ENCODE results near the gene PROSER2. TPM values are rescaled to one million over a fixed set of nuclear protein-coding genes. Genes with fewer than 3 reads are reported as not detected.

The PROSER2 gene
- total and polyA plus RNA-seq, 3 experiments from 2014 or later, result 1.5 to 2.4 (median 1.7) TPM

- Histone ChIP-seq H3K27me3 (ENCODE audit: insufficient read depth, low read length, poor library complexity, severe bottlenecking) (no peaks in the 10 kb centered on the region), H3K4me1 (ENCODE audit: insufficient read depth, low read length) (no peaks in the 10 kb centered on the region), H3K36me3 (ENCODE audit: insufficient read depth, low read length) (no peaks in the 10 kb centered on the region), H3K4me3 (ENCODE audit: low read length) (no peak overlapping the region), H3K27ac (ENCODE audit: low read depth, low read length) (no peak overlapping the region), H3K9me3 (ENCODE audit: low read length) (no peaks in the 10 kb centered on the region)
- Mint-ChIP-seq H3K27ac (no peak overlapping the region), H3K36me3 (no peaks in the 10 kb centered on the region), H3K27me3 (peaks cover 13 to 30% of the 10 kb centered on the region in 2 donors), H3K4me1 (no peaks in the 10 kb centered on the region), H3K4me3 (no peak overlapping the region), H3K9me3 (no peaks in the 10 kb centered on the region)
- ChIA-PET POLR2A (no interaction called here), CTCF (interaction anchor here (1.7 to 2.3 kb wide), 2 partner anchors 199 to 200 kb away, joined by 4 to 6 read pairs; no protein-coding TSS in a partner anchor)
- DNase-seq, result no peak
These were observed 35.8 kb upstream of the PROSER2 start for GRCh38 chr10:11787374-11787773.

DNA sequence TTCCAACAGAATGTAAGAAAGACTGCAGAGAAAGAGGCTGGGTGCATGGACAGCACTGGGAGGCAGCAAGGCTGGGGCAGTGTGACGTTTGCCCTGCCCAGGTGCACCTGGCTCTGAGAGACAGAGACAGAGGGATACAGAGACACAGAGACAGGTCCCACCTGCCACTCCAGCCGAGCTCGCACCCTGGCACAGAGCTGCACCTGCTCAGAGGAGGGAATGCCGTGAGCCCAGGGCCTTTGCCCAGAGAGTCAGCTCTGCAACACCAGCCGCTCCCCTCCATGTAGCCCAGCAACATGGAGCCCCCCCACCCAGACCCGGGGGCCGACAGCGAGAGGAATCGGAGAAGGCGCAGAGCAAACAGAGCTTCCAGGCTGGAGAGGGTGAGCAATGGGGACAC lies 35.3 kb upstream of the PROSER2 start:
- CTCF ChIA-PET, result no interaction called here

DNA sequence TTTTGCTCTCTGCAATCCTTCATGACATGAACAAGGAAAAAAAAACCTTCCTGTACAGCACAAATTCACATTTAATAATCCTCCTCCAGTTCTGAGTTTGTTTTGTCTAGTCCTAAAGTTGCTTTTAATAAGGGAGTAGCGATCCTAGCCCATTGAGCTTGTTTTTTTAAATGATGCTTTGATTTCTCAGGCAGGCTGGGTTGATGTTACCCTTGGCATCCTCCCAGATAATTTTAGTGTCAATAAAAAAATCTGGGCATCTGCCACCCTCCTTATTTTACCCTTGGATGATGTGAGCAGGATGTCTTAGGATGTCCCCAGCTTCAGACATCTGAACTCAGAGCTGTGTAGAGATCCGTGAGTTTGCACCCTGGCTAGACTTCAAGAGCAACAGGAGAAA lies 33.9 kb upstream of the PROSER2 start:
- no peak overlapping the region for H3K4me3 Mint-ChIP-seq
- ChIA-PET POLR2A (no interaction called here), CTCF (no interaction called here)

More for the DNA sequence above, 35.3 kb upstream of the PROSER2 start:
- no peaks in the 10 kb centered on the region for H3K36me3 Mint-ChIP-seq
- H3K27ac ChIP-seq (ENCODE audit: low read depth, low read length), result no peak overlapping the region
- no peaks in the 10 kb centered on the region for H3K4me1 ChIP-seq (ENCODE audit: insufficient read depth, low read length)
- H3K4me1 Mint-ChIP-seq, result no peaks in the 10 kb centered on the region
- peaks cover 14 to 30% of the 10 kb centered on the region in 2 donors for H3K27me3 Mint-ChIP-seq
- H3K36me3 ChIP-seq (ENCODE audit: insufficient read depth, low read length), result no peaks in the 10 kb centered on the region
- no peak overlapping the region for H3K4me3 ChIP-seq (ENCODE audit: low read length)
- no peak for DNase-seq
- H3K9me3 Mint-ChIP-seq, result no peaks in the 10 kb centered on the region
- no peak overlapping the region for H3K27ac Mint-ChIP-seq
- POLR2A ChIA-PET, result no interaction called here
- no peaks in the 10 kb centered on the region for H3K27me3 ChIP-seq (ENCODE audit: insufficient read depth, low read length, poor library complexity, severe bottlenecking)
- no peaks in the 10 kb centered on the region for H3K9me3 ChIP-seq (ENCODE audit: low read length)
- no peak overlapping the region for H3K4me3 Mint-ChIP-seq

DNA sequence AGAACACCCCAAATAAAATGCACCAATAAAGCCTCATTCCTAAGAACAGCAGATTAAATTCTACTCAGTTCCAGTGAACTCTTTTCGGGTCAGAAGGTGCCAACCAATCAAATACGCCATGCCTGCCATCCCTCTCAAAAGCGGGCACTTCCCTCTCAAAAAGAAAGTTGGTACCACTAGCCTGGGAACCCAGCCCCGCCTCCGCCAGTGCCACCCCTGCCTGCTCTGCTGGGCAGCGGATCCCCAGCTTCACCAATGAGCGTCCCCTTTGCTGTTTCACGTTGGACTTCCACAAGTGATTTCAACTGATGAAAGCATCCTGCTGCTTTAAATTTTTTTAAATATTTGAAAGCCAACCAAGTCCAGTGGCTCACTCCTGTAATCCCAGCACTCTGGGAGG lies 33.2 kb upstream of the PROSER2 start:
- no peak for DNase-seq
- Histone ChIP-seq H3K27ac (ENCODE audit: low read depth, low read length) (no peak overlapping the region), H3K36me3 (ENCODE audit: insufficient read depth, low read length) (no peaks in the 10 kb centered on the region), H3K9me3 (ENCODE audit: low read length) (no peaks in the 10 kb centered on the region), H3K4me1 (ENCODE audit: insufficient read depth, low read length) (no peaks in the 10 kb centered on the region), H3K4me3 (ENCODE audit: low read length) (no peak overlapping the region), H3K27me3 (ENCODE audit: insufficient read depth, low read length, poor library complexity, severe bottlenecking) (no peaks in the 10 kb centered on the region)
- Mint-ChIP-seq H3K4me3 (no peak overlapping the region), H3K27me3 (peaks cover 11 to 30% of the 10 kb centered on the region in 2 donors), H3K4me1 (no peaks in the 10 kb centered on the region), H3K27ac (no peak overlapping the region), H3K36me3 (no peaks in the 10 kb centered on the region), H3K9me3 (no peaks in the 10 kb centered on the region)
- ChIA-PET POLR2A (no interaction called here), CTCF (interaction anchor here (1.2 to 1.5 kb wide), 2 partner anchors 8 to 30 kb away, joined by 4 to 5 read pairs; no protein-coding TSS in a partner anchor)

More for the DNA sequence above, 33.9 kb upstream of the PROSER2 start:
- DNase-seq, result no peak
- H3K27me3 Mint-ChIP-seq, result peaks cover 11 to 30% of the 10 kb centered on the region in 2 donors
- no peaks in the 10 kb centered on the region for H3K9me3 Mint-ChIP-seq
- H3K27ac Mint-ChIP-seq, result no peak overlapping the region
- no peak overlapping the region for H3K4me3 ChIP-seq (ENCODE audit: low read length)
- H3K4me1 ChIP-seq (ENCODE audit: insufficient read depth, low read length), result no peaks in the 10 kb centered on the region
- H3K27me3 ChIP-seq (ENCODE audit: insufficient read depth, low read length, poor library complexity, severe bottlenecking), result no peaks in the 10 kb centered on the region
- H3K36me3 ChIP-seq (ENCODE audit: insufficient read depth, low read length), result no peaks in the 10 kb centered on the region
- no peaks in the 10 kb centered on the region for H3K9me3 ChIP-seq (ENCODE audit: low read length)
- no peaks in the 10 kb centered on the region for H3K4me1 Mint-ChIP-seq
- no peak overlapping the region for H3K27ac ChIP-seq (ENCODE audit: low read depth, low read length)
- no peaks in the 10 kb centered on the region for H3K36me3 Mint-ChIP-seq

GRCh38 chr10:11793762-11794479 lies 29.2 kb upstream of the PROSER2 start:
- Histone ChIP-seq H3K36me3 (ENCODE audit: insufficient read depth, low read length) (no peaks in the 10 kb centered on the region), H3K27ac (ENCODE audit: low read depth, low read length) (no peak overlapping the region), H3K4me1 (ENCODE audit: insufficient read depth, low read length) (no peaks in the 10 kb centered on the region), H3K9me3 (ENCODE audit: low read length) (no peaks in the 10 kb centered on the region), H3K27me3 (ENCODE audit: insufficient read depth, low read length, poor library complexity, severe bottlenecking) (no peaks in the 10 kb centered on the region), H3K4me3 (ENCODE audit: low read length) (no peak overlapping the region)
- Mint-ChIP-seq H3K36me3 (no peaks in the 10 kb centered on the region), H3K27ac (peak overlapping the region in 1 of 8 donors; percentile 63), H3K4me1 (no peaks in the 10 kb centered on the region), H3K9me3 (no peaks in the 10 kb centered on the region), H3K27me3 (peaks cover 11 to 15% of the 10 kb centered on the region in 2 donors), H3K4me3 (no peak overlapping the region)
- ChIA-PET CTCF (no interaction called here), POLR2A (no interaction called here)
- no peak for DNase-seq

DNA sequence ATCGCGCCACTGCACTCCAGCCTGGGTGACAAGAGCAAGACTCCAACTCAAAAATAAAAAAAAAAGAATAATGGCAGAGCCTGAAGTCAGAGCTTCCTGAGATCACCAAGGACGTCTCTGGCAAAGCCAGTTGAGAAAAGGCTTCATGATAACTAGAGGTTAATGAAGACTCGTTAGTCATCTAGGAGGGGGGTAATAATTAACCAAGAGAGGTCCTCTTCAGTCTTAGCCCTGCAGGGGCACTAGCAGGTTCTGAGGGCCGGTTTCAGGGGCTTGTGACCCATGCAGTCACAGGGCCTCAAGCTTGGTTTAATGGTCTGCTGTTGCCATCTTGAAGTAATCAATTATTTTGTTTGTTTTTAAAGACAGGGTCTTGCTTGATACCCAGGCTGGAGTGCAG lies 28.6 kb upstream of the PROSER2 start:
- CTCF ChIA-PET, result no interaction called here
- Mint-ChIP-seq H3K27ac (no peak overlapping the region), H3K9me3 (no peaks in the 10 kb centered on the region), H3K36me3 (no peaks in the 10 kb centered on the region), H3K27me3 (peaks cover 11 to 15% of the 10 kb centered on the region in 2 donors), H3K4me1 (no peaks in the 10 kb centered on the region), H3K4me3 (no peak overlapping the region)
- POLR2A ChIA-PET, result no interaction called here
- Histone ChIP-seq H3K9me3 (ENCODE audit: low read length) (no peaks in the 10 kb centered on the region), H3K4me1 (ENCODE audit: insufficient read depth, low read length) (no peaks in the 10 kb centered on the region), H3K27me3 (ENCODE audit: insufficient read depth, low read length, poor library complexity, severe bottlenecking) (no peaks in the 10 kb centered on the region), H3K27ac (ENCODE audit: low read depth, low read length) (no peak overlapping the region), H3K4me3 (ENCODE audit: low read length) (no peak overlapping the region), H3K36me3 (ENCODE audit: insufficient read depth, low read length) (no peaks in the 10 kb centered on the region)
- no peak for DNase-seq

DNA sequence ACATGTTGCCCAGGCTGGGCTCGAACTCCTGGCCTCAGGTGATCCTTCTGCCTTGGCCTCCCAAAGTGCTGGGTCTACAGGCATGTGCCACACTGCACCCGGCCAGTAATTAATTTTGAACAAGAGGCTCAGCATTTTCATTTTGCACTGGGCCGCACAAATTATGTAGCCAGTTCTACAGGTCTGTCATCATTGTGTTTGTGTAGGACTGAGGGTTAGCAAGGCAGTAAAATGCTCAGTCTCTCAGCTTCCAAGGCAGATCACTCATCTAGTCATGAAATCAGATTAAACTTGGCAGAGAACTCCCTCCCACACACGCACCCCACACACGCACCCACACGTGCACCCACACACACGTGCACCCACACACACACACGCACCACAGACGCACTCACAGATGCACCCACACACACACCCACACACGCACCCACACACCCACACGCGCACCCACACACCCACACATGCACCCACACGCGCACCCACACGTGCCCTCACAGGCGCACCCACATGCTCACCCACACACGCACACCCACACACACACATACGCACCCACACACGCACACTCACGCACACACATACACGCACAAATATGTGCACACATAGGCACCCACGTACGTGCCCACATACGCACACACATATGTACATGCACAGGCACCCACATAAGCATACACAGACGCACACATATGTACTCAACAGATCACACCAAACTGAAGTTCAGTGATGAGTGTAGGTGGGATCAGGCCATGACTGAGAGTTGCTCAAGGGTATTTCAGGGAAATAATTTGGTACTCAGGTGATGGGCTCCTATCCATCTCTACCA lies 27.8 kb upstream of the PROSER2 start:
- Histone ChIP-seq H3K27ac (ENCODE audit: low read depth, low read length) (no peak overlapping the region), H3K27me3 (ENCODE audit: insufficient read depth, low read length, poor library complexity, severe bottlenecking) (no peaks in the 10 kb centered on the region), H3K4me1 (ENCODE audit: insufficient read depth, low read length) (no peaks in the 10 kb centered on the region), H3K4me3 (ENCODE audit: low read length) (no peak overlapping the region), H3K9me3 (ENCODE audit: low read length) (no peaks in the 10 kb centered on the region), H3K36me3 (ENCODE audit: insufficient read depth, low read length) (no peaks in the 10 kb centered on the region)
- no peak overlapping the region for H3K4me3 Mint-ChIP-seq
- no peak overlapping the region for H3K27ac Mint-ChIP-seq
- H3K4me1 Mint-ChIP-seq, result no peaks in the 10 kb centered on the region
- H3K27me3 Mint-ChIP-seq, result peaks cover 8 to 10% of the 10 kb centered on the region in 2 donors
- ChIA-PET CTCF (no interaction called here), POLR2A (no interaction called here)
- no peaks in the 10 kb centered on the region for H3K36me3 Mint-ChIP-seq
- no peaks in the 10 kb centered on the region for H3K9me3 Mint-ChIP-seq
- no peak for DNase-seq

GRCh38 chr10:11796474-11796873 lies 26.7 kb upstream of the PROSER2 start:
- no peaks in the 10 kb centered on the region for H3K27me3 ChIP-seq (ENCODE audit: insufficient read depth, low read length, poor library complexity, severe bottlenecking)
- DNase-seq, result no peak
- H3K9me3 Mint-ChIP-seq, result no peaks in the 10 kb centered on the region
- POLR2A ChIA-PET, result no interaction called here
- peaks cover 2 to 6% of the 10 kb centered on the region in 2 donors for H3K27me3 Mint-ChIP-seq
- H3K27ac ChIP-seq (ENCODE audit: low read depth, low read length), result no peak overlapping the region
- no peak overlapping the region for H3K27ac Mint-ChIP-seq
- H3K4me1 Mint-ChIP-seq, result no peaks in the 10 kb centered on the region
- CTCF ChIA-PET, result interaction anchor here (1.4 kb wide), 1 partner anchor 14 kb away, joined by 4 read pairs; no protein-coding TSS in a partner anchor
- H3K36me3 ChIP-seq (ENCODE audit: insufficient read depth, low read length), result no peaks in the 10 kb centered on the region
- no peaks in the 10 kb centered on the region for H3K36me3 Mint-ChIP-seq
- H3K4me3 Mint-ChIP-seq, result no peak overlapping the region
- H3K4me1 ChIP-seq (ENCODE audit: insufficient read depth, low read length), result no peaks in the 10 kb centered on the region
- no peak overlapping the region for H3K4me3 ChIP-seq (ENCODE audit: low read length)
- no peaks in the 10 kb centered on the region for H3K9me3 ChIP-seq (ENCODE audit: low read length)
